Measurements from ENCODE around the gene KLHL25. TPM values are rescaled to one million over a fixed set of nuclear protein-coding genes. Genes with fewer than 3 reads are reported as not detected.
"Not testable (repeated sequence)": the region's sequence is repeated elsewhere in the genome, so short reads cannot be mapped to it uniquely, and the experiment has no call there.

Gene KLHL25
- polyA plus RNA-seq, 1 donor from 2014 or later: 38.9 TPM

DNA sequence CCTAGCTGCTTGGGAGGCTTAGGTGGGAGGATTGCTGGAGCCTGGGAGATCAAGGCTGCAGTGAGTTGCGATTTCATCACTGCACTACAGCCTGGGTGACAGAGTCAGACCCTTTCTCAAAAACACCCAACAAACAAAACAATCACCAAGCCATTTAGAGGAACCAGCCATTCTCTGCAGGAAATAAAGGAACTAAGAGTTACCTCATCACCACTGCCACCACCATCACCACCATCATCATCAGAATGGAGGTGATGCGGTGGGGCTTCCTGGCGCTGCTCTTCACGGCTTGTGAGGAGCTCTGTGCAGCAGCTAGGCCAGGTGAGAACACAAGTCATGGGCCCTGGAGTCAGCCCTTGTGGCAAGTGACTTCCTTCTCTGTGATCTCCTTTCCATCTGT, 37.7 kb upstream of the KLHL25 start:
- Histone ChIP-seq H3K36me3 (ENCODE audit: insufficient read depth, low read length) (no peaks in the 10 kb centered on the region), H2AFZ (ENCODE audit: low read depth, low read length) (no peak overlapping the region), H3K9me2 (ENCODE audit: insufficient read depth, low read length) (no peaks in the 10 kb centered on the region), H3K9me3 (ENCODE audit: low read length) (no peaks in the 10 kb centered on the region), H3K9ac (ENCODE audit: low read length) (no peak overlapping the region), H4K20me1 (ENCODE audit: insufficient read depth) (no peaks in the 10 kb centered on the region), H3K79me2 (replicated peaks; ENCODE audit: insufficient read depth, low read length) (no peaks in the 10 kb centered on the region), H3K4me3 (ENCODE audit: low read length) (no peak overlapping the region), H3K27ac (ENCODE audit: low read length) (no peak overlapping the region), H3K27me3 (ENCODE audit: insufficient read depth, low read depth, low read length) (no peaks in the 10 kb centered on the region), H3F3A (ENCODE audit: insufficient read depth, low read length, poor library complexity, severe bottlenecking) (no peaks in the 10 kb centered on the region), H3K4me2 (ENCODE audit: low read length) (no peak overlapping the region)
- TF ChIP-seq, protein P1, sequence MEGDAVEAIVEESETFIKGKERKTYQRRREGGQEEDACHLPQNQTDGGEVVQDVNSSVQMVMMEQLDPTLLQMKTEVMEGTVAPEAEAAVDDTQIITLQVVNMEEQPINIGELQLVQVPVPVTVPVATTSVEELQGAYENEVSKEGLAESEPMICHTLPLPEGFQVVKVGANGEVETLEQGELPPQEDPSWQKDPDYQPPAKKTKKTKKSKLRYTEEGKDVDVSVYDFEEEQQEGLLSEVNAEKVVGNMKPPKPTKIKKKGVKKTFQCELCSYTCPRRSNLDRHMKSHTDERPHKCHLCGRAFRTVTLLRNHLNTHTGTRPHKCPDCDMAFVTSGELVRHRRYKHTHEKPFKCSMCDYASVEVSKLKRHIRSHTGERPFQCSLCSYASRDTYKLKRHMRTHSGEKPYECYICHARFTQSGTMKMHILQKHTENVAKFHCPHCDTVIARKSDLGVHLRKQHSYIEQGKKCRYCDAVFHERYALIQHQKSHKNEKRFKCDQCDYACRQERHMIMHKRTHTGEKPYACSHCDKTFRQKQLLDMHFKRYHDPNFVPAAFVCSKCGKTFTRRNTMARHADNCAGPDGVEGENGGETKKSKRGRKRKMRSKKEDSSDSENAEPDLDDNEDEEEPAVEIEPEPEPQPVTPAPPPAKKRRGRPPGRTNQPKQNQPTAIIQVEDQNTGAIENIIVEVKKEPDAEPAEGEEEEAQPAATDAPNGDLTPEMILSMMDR (IDR thresholded peaks at IDR 0.05; ENCODE audit: poor library complexity, severe bottlenecking): no peak
- TF ChIP-seq RAD21 (conservative IDR thresholded peaks at IDR 0.05): no peak

DNA sequence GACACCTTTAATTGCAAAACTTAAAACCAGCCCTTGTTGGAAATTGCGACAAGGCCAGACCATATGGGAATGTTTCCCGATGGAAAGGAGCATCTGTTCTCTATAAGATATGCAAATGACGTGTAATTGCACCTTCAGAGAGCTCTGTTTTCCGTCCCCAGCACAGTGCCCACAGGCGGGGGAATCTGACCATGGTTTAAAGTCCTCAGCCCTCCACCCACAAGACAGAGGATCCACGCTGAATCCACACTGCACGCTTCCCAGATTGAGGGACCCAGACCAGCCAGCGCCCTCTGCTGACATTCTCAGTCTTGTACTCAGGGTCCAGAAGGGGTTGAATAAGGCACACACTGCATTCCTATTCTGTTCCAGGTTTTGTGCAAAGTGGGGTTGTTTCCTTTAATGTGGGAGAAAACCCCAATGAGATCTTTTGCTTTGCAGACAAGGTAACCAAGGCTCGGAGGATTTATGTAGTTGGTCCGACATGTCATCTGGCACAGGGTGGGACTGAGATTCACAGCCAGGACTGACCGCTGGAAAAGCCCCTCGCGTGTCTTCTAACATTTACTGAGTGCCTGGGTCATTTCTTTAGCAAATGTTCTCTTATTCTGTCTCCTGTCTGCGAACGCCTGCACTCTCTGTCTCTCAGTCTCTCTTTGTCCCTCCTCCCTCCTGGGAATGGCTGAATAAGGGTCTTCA, 36.8 kb upstream of the KLHL25 start:
- no peak for TF ChIP-seq POLR2AphosphoS5 (IDR thresholded peaks at IDR 0.05)
- TF ChIP-seq, protein P1 (IDR thresholded peaks at IDR 0.05; ENCODE audit: poor library complexity, severe bottlenecking): peak; percentile 64
- TF ChIP-seq, protein P2, sequence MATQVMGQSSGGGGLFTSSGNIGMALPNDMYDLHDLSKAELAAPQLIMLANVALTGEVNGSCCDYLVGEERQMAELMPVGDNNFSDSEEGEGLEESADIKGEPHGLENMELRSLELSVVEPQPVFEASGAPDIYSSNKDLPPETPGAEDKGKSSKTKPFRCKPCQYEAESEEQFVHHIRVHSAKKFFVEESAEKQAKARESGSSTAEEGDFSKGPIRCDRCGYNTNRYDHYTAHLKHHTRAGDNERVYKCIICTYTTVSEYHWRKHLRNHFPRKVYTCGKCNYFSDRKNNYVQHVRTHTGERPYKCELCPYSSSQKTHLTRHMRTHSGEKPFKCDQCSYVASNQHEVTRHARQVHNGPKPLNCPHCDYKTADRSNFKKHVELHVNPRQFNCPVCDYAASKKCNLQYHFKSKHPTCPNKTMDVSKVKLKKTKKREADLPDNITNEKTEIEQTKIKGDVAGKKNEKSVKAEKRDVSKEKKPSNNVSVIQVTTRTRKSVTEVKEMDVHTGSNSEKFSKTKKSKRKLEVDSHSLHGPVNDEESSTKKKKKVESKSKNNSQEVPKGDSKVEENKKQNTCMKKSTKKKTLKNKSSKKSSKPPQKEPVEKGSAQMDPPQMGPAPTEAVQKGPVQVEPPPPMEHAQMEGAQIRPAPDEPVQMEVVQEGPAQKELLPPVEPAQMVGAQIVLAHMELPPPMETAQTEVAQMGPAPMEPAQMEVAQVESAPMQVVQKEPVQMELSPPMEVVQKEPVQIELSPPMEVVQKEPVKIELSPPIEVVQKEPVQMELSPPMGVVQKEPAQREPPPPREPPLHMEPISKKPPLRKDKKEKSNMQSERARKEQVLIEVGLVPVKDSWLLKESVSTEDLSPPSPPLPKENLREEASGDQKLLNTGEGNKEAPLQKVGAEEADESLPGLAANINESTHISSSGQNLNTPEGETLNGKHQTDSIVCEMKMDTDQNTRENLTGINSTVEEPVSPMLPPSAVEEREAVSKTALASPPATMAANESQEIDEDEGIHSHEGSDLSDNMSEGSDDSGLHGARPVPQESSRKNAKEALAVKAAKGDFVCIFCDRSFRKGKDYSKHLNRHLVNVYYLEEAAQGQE (IDR thresholded peaks at IDR 0.05; ENCODE audit: borderline replicate concordance): no peak
- TF ChIP-seq RAD21 (conservative IDR thresholded peaks at IDR 0.05): peak; percentile 56
- no peak for TF ChIP-seq MXI1 (conservative IDR thresholded peaks at IDR 0.05; ENCODE audit: poor library complexity, severe bottlenecking)
- no peak for TF ChIP-seq TAF1 (IDR thresholded peaks at IDR 0.05; ENCODE audit: low read depth)
- TF ChIP-seq SMC3 (conservative IDR thresholded peaks at IDR 0.05; ENCODE audit: poor library complexity): peak; percentile 70
- no peak for TF ChIP-seq EP300 (conservative IDR thresholded peaks at IDR 0.05; ENCODE audit: poor library complexity, severe bottlenecking)
- no peak for TF ChIP-seq EZH2 (IDR thresholded peaks at IDR 0.05; ENCODE audit: borderline replicate concordance, insufficient read depth, low read length, poor library complexity, severe bottlenecking)
- H3K9me3 ChIP-seq (ENCODE audit: low read length): no peaks in the 10 kb centered on the region
- H3K27ac ChIP-seq (ENCODE audit: low read length): no peak overlapping the region
- H3K79me2 ChIP-seq (replicated peaks; ENCODE audit: insufficient read depth, low read length): no peaks in the 10 kb centered on the region
- H3K9ac ChIP-seq (ENCODE audit: low read length): no peak overlapping the region
- no peaks in the 10 kb centered on the region for H4K20me1 ChIP-seq (ENCODE audit: insufficient read depth)
- H3K4me3 ChIP-seq (ENCODE audit: low read length): no peak overlapping the region
- no peak overlapping the region for H3K4me2 ChIP-seq (ENCODE audit: low read length)
- no peaks in the 10 kb centered on the region for H3K9me2 ChIP-seq (ENCODE audit: insufficient read depth, low read length)
- no peak overlapping the region for H2AFZ ChIP-seq (ENCODE audit: low read depth, low read length)
- no peaks in the 10 kb centered on the region for H3K36me3 ChIP-seq (ENCODE audit: insufficient read depth, low read length)
- no peaks in the 10 kb centered on the region for H3K27me3 ChIP-seq (ENCODE audit: insufficient read depth, low read depth, low read length)
- H3F3A ChIP-seq (ENCODE audit: insufficient read depth, low read length, poor library complexity, severe bottlenecking): no peaks in the 10 kb centered on the region

DNA sequence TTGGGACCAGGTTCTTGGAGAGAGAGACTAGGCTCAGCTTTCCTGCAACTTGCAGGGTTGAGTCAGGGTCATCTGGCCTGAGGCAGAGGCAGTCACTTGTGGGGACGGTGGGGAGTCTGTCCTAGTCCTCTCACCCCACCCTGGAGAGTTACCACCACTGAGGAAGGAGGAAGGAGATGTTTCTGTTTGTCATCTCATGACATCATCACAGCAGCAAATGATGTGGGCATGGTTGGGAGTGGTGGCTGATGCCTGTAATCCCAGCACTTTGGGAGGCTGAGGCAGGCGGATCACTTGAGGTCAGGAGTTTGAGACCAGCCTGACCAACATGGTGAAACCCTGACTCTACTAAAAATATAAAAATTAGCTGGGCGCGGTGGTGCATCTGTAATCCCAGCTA, 35.0 kb upstream of the KLHL25 start:
- not testable (repeated sequence) for H3K9me3 ChIP-seq (ENCODE audit: low read length); H3K36me3 ChIP-seq (ENCODE audit: insufficient read depth, low read length); H4K20me1 ChIP-seq (ENCODE audit: insufficient read depth); H3K27ac ChIP-seq (ENCODE audit: low read length); H2AFZ ChIP-seq (ENCODE audit: low read depth, low read length); H3K9ac ChIP-seq (ENCODE audit: low read length); H3K9me2 ChIP-seq (ENCODE audit: insufficient read depth, low read length); H3K79me2 ChIP-seq (replicated peaks; ENCODE audit: insufficient read depth, low read length); H3K4me2 ChIP-seq (ENCODE audit: low read length); H3F3A ChIP-seq (ENCODE audit: insufficient read depth, low read length, poor library complexity, severe bottlenecking); H3K4me3 ChIP-seq (ENCODE audit: low read length); H3K27me3 ChIP-seq (ENCODE audit: insufficient read depth, low read depth, low read length)

Measured in neural cell (in vitro differentiated cells).